HEK293 (cell line): ENCODE results near the gene H3-3A.

Experiments
- CTCF ChIA-PET: fragments of 350-600 bp; formaldehyde crosslinking; extraction: SDS; loops from one replicate; lab custom pipeline; 2021; ENCODE audit warnings: antibody characterized with exemption; lab: Yijun Ruan, JAX
- POLR2A ChIA-PET: fragments of 300-600 bp; formaldehyde crosslinking; extraction: SDS; loops from one replicate; lab custom pipeline; 2020; ENCODE audit warnings: antibody characterized with exemption, inconsistent platforms; lab: Yijun Ruan, JAX
- H3K27ac ChIP-seq: fragments of 200-500 bp; sonication (Bioruptor generic); 2 replicates; pipeline ENCODE4 v1.5.1; 2014; ENCODE audit warnings: low read depth, low read length, control low read depth, inconsistent platforms; ENCODE audit errors: extremely low read depth
- H3K36me3 ChIP-seq, 2 experiments: fragments of 200-500 bp in 1 of 2; sonication (Bioruptor generic) in 1 of 2; 1 replicate in 1 of 2; 2 replicates in 1 of 2; pipeline ENCODE4 v1.5.1; 2014 to 2017; ENCODE audit warnings: inconsistent platforms in 2 of 2, low read length in 2 of 2; ENCODE audit not compliant: control insufficient read depth in 2 of 2, insufficient read depth in 1 of 2
- H3K4me1 ChIP-seq: fragments of 200-500 bp; sonication (Bioruptor generic); 2 replicates; pipeline ENCODE4 v1.5.1; 2014; ENCODE audit warnings: mild to moderate bottlenecking, low read length, inconsistent platforms; ENCODE audit not compliant: control insufficient read depth, insufficient read depth
- H3K4me3 ChIP-seq: 2 replicates; pipeline ENCODE4 v1.5.1; 2011; ENCODE audit warnings: low read depth, mild to moderate bottlenecking, control low read depth, low read length, moderate library complexity
- H3K9me3 ChIP-seq: fragments of 200-500 bp; sonication (Bioruptor generic); 2 replicates; pipeline ENCODE4 v1.5.1; 2014; ENCODE audit warnings: low read depth, low read length, inconsistent platforms; ENCODE audit not compliant: control insufficient read depth, insufficient read depth
- EGR2 ChIP-seq: fragments of 450-650 bp; formaldehyde crosslinking; IDR thresholded peaks from 2 replicates; pipeline ENCODE4 v1.5.1; 2016; ENCODE audit warnings: low read depth, missing biosample characterization, missing genetic modification characterization
- ZFHX2 ChIP-seq: fragments of 450-650 bp; formaldehyde crosslinking; conservative IDR thresholded peaks from 2 replicates; pipeline ENCODE4 v1.5.1; 2016; ENCODE audit warnings: missing biosample characterization, missing genetic modification characterization
- ZNF184 ChIP-seq: fragments of 450-650 bp; IDR thresholded peaks from 2 replicates; pipeline ENCODE4 v1.5.1; 2018; ENCODE audit warnings: missing biosample characterization, mild to moderate bottlenecking, missing genetic modification characterization
- ZNF239 ChIP-seq: fragments of 450-650 bp; formaldehyde crosslinking; IDR thresholded peaks from 2 replicates; pipeline ENCODE4 v1.5.1; 2016; ENCODE audit warnings: missing biosample characterization, missing genetic modification characterization
- ZNF24 ChIP-seq: fragments of 450-650 bp; formaldehyde crosslinking; IDR thresholded peaks from 2 replicates; pipeline ENCODE4 v1.5.1; 2016; ENCODE audit warnings: missing biosample characterization, missing genetic modification characterization
- ZNF274 ChIP-seq, 2 experiments: fragments of 200-500 bp in 1 of 2; fragments of 450-650 bp in 1 of 2; sonication (Bioruptor generic) in 1 of 2; formaldehyde crosslinking in 1 of 2; IDR thresholded peaks; 2 replicates each; pipeline versions ENCODE4 v1.5.1 to v1.6.1; 2014 to 2016; ENCODE audit warnings: borderline replicate concordance in 1 of 2, inconsistent platforms in 1 of 2, low read length in 1 of 2, missing biosample characterization in 1 of 2, missing genetic modification characterization in 1 of 2
- ZNF600 ChIP-seq: fragments of 450-650 bp; formaldehyde crosslinking; IDR thresholded peaks from 2 replicates; pipeline ENCODE4 v1.5.1; 2016; ENCODE audit warnings: missing biosample characterization, missing genetic modification characterization
- ZNF791 ChIP-seq: fragments of 450-650 bp; formaldehyde crosslinking; IDR thresholded peaks from 2 replicates; pipeline ENCODE4 v1.5.1; 2016; ENCODE audit warnings: missing biosample characterization, missing genetic modification characterization
- ZNF792 ChIP-seq: fragments of 450-650 bp; formaldehyde crosslinking; IDR thresholded peaks from 2 replicates; pipeline ENCODE4 v1.5.1; 2016; ENCODE audit warnings: missing biosample characterization, missing genetic modification characterization
- TF ChIP-seq, protein P1 (sequence below): sonication (generic); formaldehyde crosslinking; IDR thresholded peaks from 2 replicates; pipeline ENCODE4 v1.8.1; 2022; ENCODE audit warnings: mild to moderate bottlenecking, moderate library complexity, missing genetic modification reagents
- TF ChIP-seq, protein P2 (sequence below): fragments of 450-650 bp; formaldehyde crosslinking; IDR thresholded peaks from 2 replicates; pipeline ENCODE4 v1.5.1; 2016; ENCODE audit warnings: missing biosample characterization, missing genetic modification characterization
- TF ChIP-seq, protein P3 (sequence below): fragments of 450-650 bp; formaldehyde crosslinking; IDR thresholded peaks from 2 replicates; pipeline ENCODE4 v1.5.1; 2016; ENCODE audit warnings: missing biosample characterization, missing genetic modification characterization
- TF ChIP-seq, protein P4 (sequence below): fragments of 450-650 bp; formaldehyde crosslinking; IDR thresholded peaks from 2 replicates; pipeline ENCODE4 v1.5.1; 2016; ENCODE audit warnings: missing biosample characterization, missing genetic modification characterization
- TF ChIP-seq, protein P5 (sequence below): fragments of 450-650 bp; formaldehyde crosslinking; IDR thresholded peaks from 2 replicates; pipeline ENCODE4 v1.5.1; 2016; ENCODE audit warnings: missing biosample characterization, missing genetic modification characterization, borderline replicate concordance

H3-3A gene

DNA sequence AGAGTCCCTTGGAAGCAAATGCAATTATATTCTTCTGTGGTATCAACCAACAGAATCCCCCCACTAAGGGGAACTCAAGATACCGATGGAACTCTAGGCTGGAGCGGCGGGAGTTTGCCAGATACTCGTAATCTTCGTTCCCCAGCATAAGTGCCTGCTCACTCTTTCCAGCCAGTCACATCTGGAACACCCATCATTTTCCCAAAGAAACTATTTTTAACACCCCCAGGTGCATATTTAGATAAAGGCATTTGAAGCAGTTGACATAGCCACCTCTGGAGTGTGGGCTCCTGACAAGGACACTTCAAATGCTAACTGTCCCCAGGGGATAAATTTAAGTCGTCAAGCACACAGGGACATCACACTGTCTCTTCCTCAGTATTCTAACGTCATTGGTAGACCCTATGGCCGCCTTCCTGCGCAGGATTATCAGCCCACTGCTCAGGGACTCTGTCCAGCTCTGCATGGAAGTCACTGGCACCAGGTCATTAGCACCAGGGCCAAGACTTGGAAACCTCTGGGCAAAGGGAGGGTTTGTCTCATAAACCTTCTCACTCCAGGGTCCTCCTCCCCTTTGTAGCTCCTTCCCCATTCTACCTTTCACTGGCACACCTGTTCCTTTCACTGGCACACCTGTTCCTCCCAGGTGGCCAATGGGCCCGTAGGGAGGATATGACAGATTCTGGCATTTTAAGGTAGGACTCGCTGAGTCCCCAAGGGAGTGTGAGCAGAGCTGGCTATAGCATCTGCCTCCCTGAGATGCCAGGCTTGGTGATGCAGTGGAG lies 48.8 kb downstream of the H3-3A start (continued):
- TF ChIP-seq ZNF274 (IDR thresholded peaks at IDR 0.05; ENCODE audit: low read length) = no peak
- no peak for TF ChIP-seq ZNF274 (tag by site-specific recombination; IDR thresholded peaks at IDR 0.05; ENCODE audit: borderline replicate concordance)
- TF ChIP-seq ZNF184 (tag by site-specific recombination) = no peak
- TF ChIP-seq ZNF24 = no peak

DNA sequence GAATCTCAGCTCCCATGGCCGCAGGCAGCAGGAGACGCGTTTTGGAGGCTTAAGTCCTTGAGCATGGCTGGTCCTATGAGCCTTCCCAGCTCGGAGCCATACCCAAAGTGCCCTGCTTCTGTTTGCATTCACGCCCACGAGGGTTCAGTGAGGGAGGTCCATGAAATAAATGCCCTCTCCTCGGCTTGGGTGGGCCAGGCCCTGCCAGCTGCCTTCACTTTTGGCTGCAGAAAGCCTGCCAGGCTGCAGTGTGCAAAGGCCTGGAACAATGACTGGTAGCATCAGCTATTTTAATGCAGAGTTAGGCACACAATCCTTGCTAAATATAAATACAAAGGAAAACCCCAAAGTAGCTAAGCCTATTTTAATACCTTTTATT lies 49.4 kb downstream of the H3-3A start:
- TF ChIP-seq ZNF274 (IDR thresholded peaks at IDR 0.05; ENCODE audit: low read length) (no peak), ZNF274 (tag by site-specific recombination; IDR thresholded peaks at IDR 0.05; ENCODE audit: borderline replicate concordance) (no peak), ZNF239 (no peak), ZNF600 (tag by site-specific recombination) (peak; percentile 67), ZFHX2 (tag by site-specific recombination) (peak; percentile 64; the same call in 1 of the 2 replicates), EGR2 (tag by site-specific recombination) (peak; percentile 52), ZNF792 (no peak)
- Histone ChIP-seq H3K36me3 (no peaks in the 10 kb centered on the region), H3K9me3 (no peaks in the 10 kb centered on the region), H3K27ac (no peak overlapping the region), H3K4me3 (no peak overlapping the region), H3K4me1 (peaks cover 13% of the 10 kb centered on the region)
- POLR2A ChIA-PET = interaction anchor here (0.6 to 5.0 kb wide), 6 partner anchors 9 to 188 kb away, joined by 4 to 42 read pairs (median 8); partner anchors contain the start of genes H3-3A, PYCR2 and SDE2
- CTCF ChIA-PET = interaction anchor here (0.6 to 5.0 kb wide), 7 partner anchors 8 to 1943 kb away, joined by 3 to 39 read pairs (median 6); no protein-coding TSS in a partner anchor

DNA sequence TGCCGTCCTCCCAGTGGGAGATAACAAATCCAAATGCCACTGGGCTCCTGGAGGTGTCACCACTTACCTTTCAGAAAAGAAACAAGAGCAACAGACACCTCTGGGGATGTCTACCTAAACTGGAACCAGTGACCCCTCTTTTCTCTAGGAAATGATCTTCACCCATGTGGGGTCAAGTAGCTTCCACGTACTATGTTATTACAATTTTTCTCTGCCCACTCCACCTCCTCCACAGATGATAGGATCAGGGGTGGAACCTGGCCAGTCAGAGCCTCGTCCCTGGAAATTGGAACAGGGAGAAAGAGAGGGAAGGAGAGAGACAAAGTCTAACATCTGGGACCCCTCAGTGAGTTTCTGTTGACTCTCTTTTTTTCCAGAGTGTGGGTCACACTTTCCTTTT lies 50.1 kb downstream of the H3-3A start:
- Histone ChIP-seq H3K4me3 (no peak overlapping the region), H3K27ac (no peak overlapping the region), H3K4me1 (peaks cover 13% of the 10 kb centered on the region), H3K9me3 (no peaks in the 10 kb centered on the region)
- ChIA-PET POLR2A (interaction anchor here (1.3 to 5.0 kb wide), 3 partner anchors 29 to 113 kb away, joined by 6 to 42 read pairs (median 28); partner anchors contain the start of genes H3-3A and SDE2), CTCF (interaction anchor here (0.6 to 4.1 kb wide), 6 partner anchors 7 to 1943 kb away, joined by 3 to 39 read pairs (median 4); no protein-coding TSS in a partner anchor)
- TF ChIP-seq, protein P1, sequence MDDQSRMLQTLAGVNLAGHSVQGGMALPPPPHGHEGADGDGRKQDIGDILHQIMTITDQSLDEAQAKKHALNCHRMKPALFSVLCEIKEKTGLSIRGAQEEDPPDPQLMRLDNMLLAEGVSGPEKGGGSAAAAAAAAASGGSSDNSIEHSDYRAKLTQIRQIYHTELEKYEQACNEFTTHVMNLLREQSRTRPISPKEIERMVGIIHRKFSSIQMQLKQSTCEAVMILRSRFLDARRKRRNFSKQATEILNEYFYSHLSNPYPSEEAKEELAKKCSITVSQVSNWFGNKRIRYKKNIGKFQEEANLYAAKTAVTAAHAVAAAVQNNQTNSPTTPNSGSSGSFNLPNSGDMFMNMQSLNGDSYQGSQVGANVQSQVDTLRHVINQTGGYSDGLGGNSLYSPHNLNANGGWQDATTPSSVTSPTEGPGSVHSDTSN (CRISPR knock-in tag) = no peak
- TF ChIP-seq, protein P2, sequence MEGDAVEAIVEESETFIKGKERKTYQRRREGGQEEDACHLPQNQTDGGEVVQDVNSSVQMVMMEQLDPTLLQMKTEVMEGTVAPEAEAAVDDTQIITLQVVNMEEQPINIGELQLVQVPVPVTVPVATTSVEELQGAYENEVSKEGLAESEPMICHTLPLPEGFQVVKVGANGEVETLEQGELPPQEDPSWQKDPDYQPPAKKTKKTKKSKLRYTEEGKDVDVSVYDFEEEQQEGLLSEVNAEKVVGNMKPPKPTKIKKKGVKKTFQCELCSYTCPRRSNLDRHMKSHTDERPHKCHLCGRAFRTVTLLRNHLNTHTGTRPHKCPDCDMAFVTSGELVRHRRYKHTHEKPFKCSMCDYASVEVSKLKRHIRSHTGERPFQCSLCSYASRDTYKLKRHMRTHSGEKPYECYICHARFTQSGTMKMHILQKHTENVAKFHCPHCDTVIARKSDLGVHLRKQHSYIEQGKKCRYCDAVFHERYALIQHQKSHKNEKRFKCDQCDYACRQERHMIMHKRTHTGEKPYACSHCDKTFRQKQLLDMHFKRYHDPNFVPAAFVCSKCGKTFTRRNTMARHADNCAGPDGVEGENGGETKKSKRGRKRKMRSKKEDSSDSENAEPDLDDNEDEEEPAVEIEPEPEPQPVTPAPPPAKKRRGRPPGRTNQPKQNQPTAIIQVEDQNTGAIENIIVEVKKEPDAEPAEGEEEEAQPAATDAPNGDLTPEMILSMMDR (tag by site-specific recombination) = 0 out of 2 replicates have a peak, but pooled peaks have one; percentile 26
- peak; percentile 65 for TF ChIP-seq ZFHX2 (tag by site-specific recombination)
- TF ChIP-seq EGR2 (tag by site-specific recombination) = peak; percentile 69
- TF ChIP-seq, all 188 proteins: peak for 3
- H3K36me3 ChIP-seq = no peaks in the 10 kb centered on the region

DNA sequence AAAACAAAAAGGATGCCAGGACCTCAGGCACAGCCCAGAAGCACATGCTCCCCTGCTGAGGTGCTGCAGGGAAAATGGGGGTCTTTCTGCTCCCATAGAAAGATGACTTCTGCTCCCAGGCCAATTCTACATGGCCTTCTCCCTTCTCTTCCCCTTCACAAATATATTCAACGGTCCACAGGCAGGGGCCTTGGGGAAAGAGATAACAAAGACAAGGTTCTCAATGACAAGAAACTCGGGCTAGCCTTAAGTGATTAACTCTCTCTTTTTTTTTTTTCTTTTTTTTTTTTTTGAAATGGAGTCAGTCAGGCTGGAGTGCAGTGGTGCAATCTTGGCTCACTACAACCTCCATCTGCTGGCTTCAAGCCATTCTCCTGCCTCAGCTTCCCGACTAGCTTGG lies 54.2 kb downstream of the H3-3A start:
- Histone ChIP-seq H3K4me1 (no peaks in the 10 kb centered on the region; the same call in 1 of the 2 replicates), H3K9me3 (no peaks in the 10 kb centered on the region), H3K36me3 (no peaks in the 10 kb centered on the region), H3K27ac (no peak overlapping the region), H3K4me3 (no peak overlapping the region)
- ChIA-PET POLR2A (interaction anchor here (1.5 to 4.6 kb wide), 2 partner anchors 54 to 117 kb away, joined by 4 to 27 read pairs; partner anchors contain the start of genes H3-3A and SDE2), CTCF (interaction anchor here (0.6 to 5.1 kb wide), 5 partner anchors 9 to 129 kb away, joined by 3 to 86 read pairs (median 3); no protein-coding TSS in a partner anchor)
- TF ChIP-seq, protein P3, sequence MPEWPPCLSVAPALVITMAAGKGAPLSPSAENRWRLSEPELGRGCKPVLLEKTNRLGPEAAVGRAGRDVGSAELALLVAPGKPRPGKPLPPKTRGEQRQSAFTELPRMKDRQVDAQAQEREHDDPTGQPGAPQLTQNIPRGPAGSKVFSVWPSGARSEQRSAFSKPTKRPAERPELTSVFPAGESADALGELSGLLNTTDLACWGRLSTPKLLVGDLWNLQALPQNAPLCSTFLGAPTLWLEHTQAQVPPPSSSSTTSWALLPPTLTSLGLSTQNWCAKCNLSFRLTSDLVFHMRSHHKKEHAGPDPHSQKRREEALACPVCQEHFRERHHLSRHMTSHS = no peak
- TF ChIP-seq, protein P4, sequence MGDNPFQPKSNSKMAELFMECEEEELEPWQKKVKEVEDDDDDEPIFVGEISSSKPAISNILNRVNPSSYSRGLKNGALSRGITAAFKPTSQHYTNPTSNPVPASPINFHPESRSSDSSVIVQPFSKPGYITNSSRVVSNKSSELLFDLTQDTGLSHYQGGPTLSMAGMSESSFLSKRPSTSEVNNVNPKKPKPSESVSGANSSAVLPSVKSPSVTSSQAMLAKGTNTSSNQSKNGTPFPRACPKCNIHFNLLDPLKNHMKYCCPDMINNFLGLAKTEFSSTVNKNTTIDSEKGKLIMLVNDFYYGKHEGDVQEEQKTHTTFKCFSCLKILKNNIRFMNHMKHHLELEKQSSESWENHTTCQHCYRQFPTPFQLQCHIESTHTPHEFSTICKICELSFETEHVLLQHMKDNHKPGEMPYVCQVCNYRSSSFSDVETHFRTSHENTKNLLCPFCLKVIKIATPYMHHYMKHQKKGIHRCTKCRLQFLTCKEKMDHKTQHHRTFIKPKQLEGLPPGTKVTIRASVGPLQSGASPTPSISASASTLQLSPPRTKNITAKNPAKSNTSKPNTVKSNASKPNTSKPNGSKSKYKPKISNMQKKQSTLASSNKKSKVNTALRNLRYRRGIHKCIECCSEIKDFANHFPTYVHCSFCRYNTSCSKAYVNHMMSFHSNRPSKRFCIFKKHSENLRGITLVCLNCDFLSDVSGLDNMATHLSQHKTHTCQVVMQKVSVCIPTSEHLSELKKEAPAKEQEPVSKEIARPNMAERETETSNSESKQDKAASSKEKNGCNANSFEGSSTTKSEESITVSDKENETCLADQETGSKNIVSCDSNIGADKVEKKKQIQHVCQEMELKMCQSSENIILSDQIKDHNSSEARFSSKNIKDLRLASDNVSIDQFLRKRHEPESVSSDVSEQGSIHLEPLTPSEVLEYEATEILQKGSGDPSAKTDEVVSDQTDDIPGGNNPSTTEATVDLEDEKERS = no peak
- no peak for TF ChIP-seq ZNF791 (tag by site-specific recombination)
- TF ChIP-seq, protein P5, sequence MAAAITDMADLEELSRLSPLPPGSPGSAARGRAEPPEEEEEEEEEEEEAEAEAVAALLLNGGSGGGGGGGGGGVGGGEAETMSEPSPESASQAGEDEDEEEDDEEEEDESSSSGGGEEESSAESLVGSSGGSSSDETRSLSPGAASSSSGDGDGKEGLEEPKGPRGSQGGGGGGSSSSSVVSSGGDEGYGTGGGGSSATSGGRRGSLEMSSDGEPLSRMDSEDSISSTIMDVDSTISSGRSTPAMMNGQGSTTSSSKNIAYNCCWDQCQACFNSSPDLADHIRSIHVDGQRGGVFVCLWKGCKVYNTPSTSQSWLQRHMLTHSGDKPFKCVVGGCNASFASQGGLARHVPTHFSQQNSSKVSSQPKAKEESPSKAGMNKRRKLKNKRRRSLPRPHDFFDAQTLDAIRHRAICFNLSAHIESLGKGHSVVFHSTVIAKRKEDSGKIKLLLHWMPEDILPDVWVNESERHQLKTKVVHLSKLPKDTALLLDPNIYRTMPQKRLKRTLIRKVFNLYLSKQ = no peak
